Effector memory CD8-positive, alpha-beta T cell (primary cell): ENCODE measurements around the gene TTLL6.
"Not testable (repeated sequence)": the region's sequence is repeated elsewhere in the genome, so short reads cannot be mapped to it uniquely, and the experiment has no call there.

Experiments used
- ATAC-seq: fragments of 150-1000 bp; cut with Tn5 transposase; replicated peaks from 2 replicates; pipeline ENCODE4 v1.10.0; 2021; ENCODE audit warnings: mild to moderate bottlenecking, moderate library complexity
- DNase-seq, 3 experiments: peaks; one replicate each; pipeline ENCODE4 v3.0.0; 2021
- H3K27ac Mint-ChIP-seq, 2 donors: one replicate each; pipeline ENCODE4 v1.8.0; 2022; ENCODE audit warnings: mild to moderate bottlenecking in 2 of 2, mixed read lengths in 2 of 2, moderate library complexity in 2 of 2
- H3K27me3 Mint-ChIP-seq, 2 donors: one replicate each; pipeline ENCODE4 v1.8.0; 2022; ENCODE audit warnings: mixed read lengths in 2 of 2
- H3K36me3 Mint-ChIP-seq: one replicate; pipeline ENCODE4 v1.8.0; 2022; ENCODE audit warnings: mild to moderate bottlenecking, moderate library complexity, mixed read lengths; ENCODE audit not compliant: insufficient read depth
- H3K4me1 Mint-ChIP-seq, 2 donors: one replicate each; pipeline ENCODE4 v1.8.0; 2022; ENCODE audit warnings: low read depth in 2 of 2, mixed read lengths in 2 of 2
- H3K4me3 Mint-ChIP-seq, 2 donors: one replicate each; pipeline ENCODE4 v1.8.0; 2022; ENCODE audit warnings: mild to moderate bottlenecking in 2 of 2, mixed read lengths in 2 of 2, moderate library complexity in 2 of 2
- H3K9me3 Mint-ChIP-seq, 2 donors: one replicate each; pipeline ENCODE4 v1.8.0; 2022; ENCODE audit warnings: mixed read lengths in 2 of 2

TTLL6 gene

DNA sequence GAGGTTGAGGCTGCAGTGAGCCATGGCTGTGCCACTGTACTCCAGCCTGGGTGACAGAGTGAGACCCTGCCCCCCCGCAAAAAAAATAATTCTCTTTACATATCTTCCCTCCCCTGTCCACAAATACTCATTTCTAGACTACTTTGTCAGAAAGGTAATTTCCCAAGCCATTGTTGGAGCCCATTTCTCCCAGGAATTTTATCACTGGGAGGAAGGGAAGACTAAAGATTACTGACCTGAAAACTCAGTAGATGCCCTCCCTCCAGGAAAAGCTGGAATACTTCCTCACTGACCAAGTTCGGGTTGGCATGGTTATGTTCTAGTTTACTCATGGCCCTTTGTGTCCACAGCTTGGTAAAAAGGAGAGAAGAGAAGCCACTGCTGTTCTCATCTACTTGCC, 17.9 kb upstream of the TTLL6 start:
- Mint-ChIP-seq H3K4me3 (no peak overlapping the region), H3K9me3 (no peaks in the 10 kb centered on the region), H3K4me1 (peaks cover 51 to 57% of the 10 kb centered on the region in 2 donors), H3K27me3 (no peaks in the 10 kb centered on the region), H3K36me3 (peaks cover 31% of the 10 kb centered on the region), H3K27ac (no peak overlapping the region)
- ATAC-seq (no peak), DNase-seq (no peak)

- peak overlapping the region; percentile 94 to 96 for H3K4me3 Mint-ChIP-seq
- no peaks in the 10 kb centered on the region for H3K9me3 Mint-ChIP-seq
- H3K4me1 Mint-ChIP-seq: peaks cover 32 to 38% of the 10 kb centered on the region in 2 donors
- H3K27ac Mint-ChIP-seq: peak overlapping the region; percentile 96
- DNase-seq (no peak), ATAC-seq (no peak)
- H3K36me3 Mint-ChIP-seq: peaks cover 21% of the 10 kb centered on the region
- peaks cover 0 to 6% of the 10 kb centered on the region in 2 donors for H3K27me3 Mint-ChIP-seq
These were observed 14.5 kb upstream of the TTLL6 start for GRCh38 chr17:48831549-48831883.

GRCh38 chr17:48830840-48831548, 14.0 kb upstream of the TTLL6 start, which contains the start of gene CALCOCO2:
Gene CALCOCO2, plus strand, starts transcription at chr17:48831035. Its CDS starts 10,673 bp downstream, at chr17:48841708.
- H3K4me3 Mint-ChIP-seq: peak within 1 kb of the TSS; percentile 94 to 96
- peaks cover 26 to 33% of the 10 kb centered on the region in 2 donors for H3K4me1 Mint-ChIP-seq
- ATAC-seq (peak; percentile 85), DNase-seq (peak; percentile 74 to 79 (median 79))
- peak within 1 kb of the TSS; percentile 96 for H3K27ac Mint-ChIP-seq
- peaks cover 0 to 6% of the 10 kb centered on the region in 2 donors for H3K27me3 Mint-ChIP-seq
- H3K36me3 Mint-ChIP-seq: peaks cover 18% of the 10 kb centered on the region
- no peaks in the 10 kb centered on the region for H3K9me3 Mint-ChIP-seq

GRCh38 chr17:48825446-48826381, 8.7 kb upstream of the TTLL6 start:
- Mint-ChIP-seq H3K4me3 (no peak overlapping the region), H3K36me3 (peaks cover 2% of the 10 kb centered on the region), H3K4me1 (peaks cover 2 to 8% of the 10 kb centered on the region in 2 donors), H3K27ac (no peak overlapping the region), H3K27me3 (peaks cover 0 to 34% of the 10 kb centered on the region in 2 donors), H3K9me3 (no peaks in the 10 kb centered on the region)
- no peak for DNase-seq
- ATAC-seq: no peak

DNA sequence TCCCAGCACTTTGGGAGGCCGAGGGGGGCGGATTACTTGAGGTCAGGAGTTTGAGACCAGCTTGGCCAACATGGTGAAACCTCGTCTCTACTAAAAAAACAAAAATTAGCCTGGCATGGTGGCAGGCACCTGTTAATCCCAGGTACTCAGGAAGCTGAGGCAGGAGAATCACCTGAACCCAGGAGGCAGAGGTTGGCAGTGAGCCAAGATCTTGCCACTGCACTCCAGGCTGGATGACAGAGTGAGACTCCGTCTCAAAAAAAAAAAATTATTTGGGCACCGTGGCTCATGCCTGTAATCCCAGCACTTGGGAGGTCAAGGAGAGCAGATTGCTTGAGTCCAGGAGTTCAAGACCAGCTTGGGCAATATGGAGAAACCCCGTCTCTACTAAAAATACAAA, 3.9 kb upstream of the TTLL6 start:
- not testable (repeated sequence) for H3K9me3 Mint-ChIP-seq, ATAC-seq, H3K36me3 Mint-ChIP-seq, H3K4me3 Mint-ChIP-seq, H3K27ac Mint-ChIP-seq, DNase-seq
- H3K4me1 Mint-ChIP-seq: peaks cover 9 to 14% of the 10 kb centered on the region in 2 donors
- peaks cover 15 to 72% of the 10 kb centered on the region in 2 donors for H3K27me3 Mint-ChIP-seq

DNA sequence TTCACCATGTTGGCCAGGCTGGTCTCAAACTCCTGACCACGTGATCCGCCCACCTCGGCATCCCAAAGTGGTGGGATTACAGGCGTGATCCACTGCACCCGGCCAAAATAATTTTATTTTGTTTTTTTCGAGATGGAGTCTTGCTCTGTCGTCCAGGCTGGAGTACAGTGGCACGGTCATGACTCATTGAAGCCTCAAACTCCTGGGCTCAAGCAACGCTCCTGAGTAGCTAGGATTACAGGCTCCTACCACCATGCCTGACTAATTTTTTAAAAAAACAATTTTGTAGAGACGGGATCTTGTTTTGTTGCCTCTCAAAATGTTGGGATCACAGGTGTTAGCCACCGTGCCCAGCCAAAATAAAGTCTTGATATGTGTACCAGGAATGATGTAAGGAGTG, 2.4 kb upstream of the TTLL6 start:
- H3K27me3 Mint-ChIP-seq: peaks cover 22 to 70% of the 10 kb centered on the region in 2 donors
- no peak for DNase-seq
- no peak for ATAC-seq
- H3K4me3 Mint-ChIP-seq: no peak overlapping the region
- H3K9me3 Mint-ChIP-seq: no peaks in the 10 kb centered on the region
- peaks cover 3% of the 10 kb centered on the region for H3K36me3 Mint-ChIP-seq
- peaks cover 12 to 14% of the 10 kb centered on the region in 2 donors for H3K4me1 Mint-ChIP-seq
- H3K27ac Mint-ChIP-seq: no peak overlapping the region

GRCh38 chr17:48818361-48818841, 1.4 kb upstream of the TTLL6 start:
- no peak overlapping the region for H3K4me3 Mint-ChIP-seq
- H3K27ac Mint-ChIP-seq: no peak overlapping the region
- H3K4me1 Mint-ChIP-seq: peaks cover 12 to 14% of the 10 kb centered on the region in 2 donors
- no peaks in the 10 kb centered on the region for H3K9me3 Mint-ChIP-seq
- peaks cover 3% of the 10 kb centered on the region for H3K36me3 Mint-ChIP-seq
- DNase-seq (no peak), ATAC-seq (no peak)
- H3K27me3 Mint-ChIP-seq: peaks cover 27 to 67% of the 10 kb centered on the region in 2 donors

- Mint-ChIP-seq H3K27me3 (peaks cover 34 to 63% of the 10 kb centered on the region in 2 donors), H3K27ac (peak overlapping the region in 1 of 2 donors; percentile 47), H3K9me3 (no peaks in the 10 kb centered on the region), H3K4me3 (peak overlapping the region; percentile 63 to 73), H3K36me3 (peaks cover 3% of the 10 kb centered on the region), H3K4me1 (peaks cover 12 to 14% of the 10 kb centered on the region in 2 donors)
- ATAC-seq: no peak
- DNase-seq: no peak
These were observed 623 bp downstream of the TTLL6 start for GRCh38 chr17:48816438-48816773.

DNA sequence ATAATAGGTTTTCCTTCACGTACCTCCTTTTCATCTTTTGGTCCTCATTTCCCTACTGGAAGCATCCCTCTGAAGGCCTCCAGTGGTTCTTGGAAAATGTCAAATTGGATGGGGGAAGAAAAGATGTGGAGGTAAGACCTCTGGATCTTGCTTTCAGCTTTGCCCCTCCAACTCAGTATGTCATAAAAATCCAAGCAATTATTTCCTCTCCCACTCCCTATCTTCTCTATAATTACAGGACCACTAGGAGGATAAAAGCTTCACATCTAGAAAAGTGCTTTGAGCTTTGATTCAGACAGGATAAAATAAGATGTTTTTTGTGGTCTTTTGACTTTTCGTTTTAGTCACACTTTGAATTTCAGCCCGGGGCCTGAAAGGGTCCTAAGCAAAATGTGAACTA, 1.7 kb downstream of the TTLL6 start:
- Mint-ChIP-seq H3K36me3 (peaks cover 3% of the 10 kb centered on the region), H3K27ac (no peak overlapping the region), H3K4me1 (peaks cover 12 to 14% of the 10 kb centered on the region in 2 donors), H3K9me3 (no peaks in the 10 kb centered on the region), H3K27me3 (peaks cover 36 to 55% of the 10 kb centered on the region in 2 donors), H3K4me3 (no peak overlapping the region)
- no peak for DNase-seq
- no peak for ATAC-seq

GRCh38 chr17:48814504-48814903, 2.5 kb downstream of the TTLL6 start:
- ATAC-seq: peak; percentile 20

GRCh38 chr17:48812001-48812400, 5.0 kb downstream of the TTLL6 start:
- peaks cover 6 to 12% of the 10 kb centered on the region in 2 donors for H3K4me1 Mint-ChIP-seq
- H3K27me3 Mint-ChIP-seq: peaks cover 25 to 33% of the 10 kb centered on the region in 2 donors
- ATAC-seq (no peak), DNase-seq (no peak)
- H3K36me3 Mint-ChIP-seq: no peaks in the 10 kb centered on the region
- H3K27ac Mint-ChIP-seq: no peak overlapping the region
- no peaks in the 10 kb centered on the region for H3K9me3 Mint-ChIP-seq
- no peak overlapping the region for H3K4me3 Mint-ChIP-seq

More at GRCh38 chr17:48814504-48814903, 2.5 kb downstream of the TTLL6 start:
- Mint-ChIP-seq H3K9me3 (no peaks in the 10 kb centered on the region), H3K4me1 (peaks cover 12 to 14% of the 10 kb centered on the region in 2 donors), H3K27me3 (peaks cover 39 to 48% of the 10 kb centered on the region in 2 donors), H3K27ac (no peak overlapping the region), H3K4me3 (no peak overlapping the region), H3K36me3 (no peaks in the 10 kb centered on the region)
- DNase-seq: peak; percentile 56 to 60 (median 59)

- Mint-ChIP-seq H3K36me3 (no peaks in the 10 kb centered on the region), H3K4me3 (no peak overlapping the region), H3K27ac (no peak overlapping the region), H3K27me3 (peaks cover 25 to 26% of the 10 kb centered on the region in 2 donors), H3K4me1 (peaks cover 0 to 6% of the 10 kb centered on the region in 2 donors), H3K9me3 (no peaks in the 10 kb centered on the region)
- DNase-seq: no peak
- ATAC-seq: no peak
These were observed 7.8 kb downstream of the TTLL6 start for GRCh38 chr17:48809182-48809581.

DNA sequence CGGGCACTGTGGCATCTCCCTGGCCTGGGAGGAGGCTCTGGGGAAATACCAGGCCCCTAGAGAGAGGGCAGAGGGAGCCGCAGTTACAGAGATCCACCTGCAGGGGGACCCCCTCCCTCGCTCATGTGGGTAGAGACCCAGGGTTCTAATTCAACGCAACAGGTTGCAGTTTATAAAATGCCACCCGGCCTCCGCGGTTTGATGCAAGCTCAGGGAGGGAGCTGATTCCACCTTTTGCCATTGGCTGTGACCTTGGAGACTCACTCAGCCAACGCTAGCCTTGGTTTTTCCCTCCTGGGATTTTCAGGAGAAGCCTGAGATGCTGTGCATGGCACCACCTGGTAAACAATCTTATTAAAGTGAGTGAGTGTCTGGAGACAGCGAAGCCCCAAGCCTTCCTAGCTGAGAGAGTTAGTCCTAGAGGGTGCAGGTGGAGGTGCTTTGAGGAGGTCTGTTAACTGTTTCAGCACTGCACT, 12.1 kb downstream of the TTLL6 start:
- Mint-ChIP-seq H3K27me3 (peaks cover 21 to 30% of the 10 kb centered on the region in 2 donors), H3K9me3 (no peaks in the 10 kb centered on the region), H3K36me3 (no peaks in the 10 kb centered on the region), H3K4me1 (peaks cover 0 to 6% of the 10 kb centered on the region in 2 donors), H3K4me3 (no peak overlapping the region), H3K27ac (no peak overlapping the region)
- ATAC-seq: peak; percentile 89
- DNase-seq: peak; percentile 64 to 70 (median 65)
